Measurements from ENCODE around the gene WLS.

DNA sequence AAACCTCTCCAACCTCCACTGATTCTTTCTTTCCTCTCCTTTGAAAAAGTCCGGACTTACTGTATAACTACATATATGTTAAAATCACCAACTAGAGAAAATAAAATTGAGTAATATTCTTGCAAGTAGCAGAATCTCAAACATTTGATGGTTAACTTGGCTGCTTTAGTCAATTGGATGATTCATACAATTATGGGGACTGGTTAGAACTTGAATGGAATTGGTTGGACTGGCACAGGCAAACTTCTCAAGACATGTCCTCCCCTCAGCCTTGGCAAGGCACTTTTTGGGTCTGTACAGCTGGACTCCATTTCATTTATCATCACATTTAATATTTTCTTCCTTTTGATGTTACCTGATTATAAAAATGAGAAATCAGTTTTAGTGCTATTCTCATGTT, 6.5 kb downstream of the WLS start:
- TF ChIP-seq POLR2A (IDR thresholded peaks at IDR 0.05; ENCODE audit: low read length), result no peak
- TF ChIP-seq GATA1 (IDR thresholded peaks at IDR 0.05; ENCODE audit: low read depth, low read length), result no peak
